Large intestine (tissue), 3 donors: ENCODE measurements around the gene IMMP1L. TPM values are rescaled to one million over a fixed set of nuclear protein-coding genes. Genes with fewer than 3 reads are reported as not detected.

Experiments
- DNase-seq, 2 donors: peaks; one replicate each; pipeline versions ENCODE4 v3.0.0 to v3.0.0-alpha.2; 2013
- H3K27ac ChIP-seq: one replicate; pipeline ENCODE4 v1.5.1; 2013; ENCODE audit warnings: low read length
- H3K27me3 ChIP-seq: 2 replicates; pipeline ENCODE4 v1.6.1; 2013; ENCODE audit warnings: low read length; ENCODE audit not compliant: control insufficient read depth, insufficient read depth
- H3K36me3 ChIP-seq: 2 replicates; pipeline ENCODE4 v1.6.1; 2013; ENCODE audit warnings: low read length; ENCODE audit not compliant: control insufficient read depth, insufficient read depth
- H3K4me1 ChIP-seq: one replicate; pipeline ENCODE4 v1.6.1; 2013; ENCODE audit warnings: low read length; ENCODE audit not compliant: control insufficient read depth, insufficient read depth
- H3K4me3 ChIP-seq: one replicate; pipeline ENCODE4 v1.5.1; 2013; ENCODE audit warnings: low read length
- H3K9me3 ChIP-seq: one replicate; pipeline ENCODE4 v1.6.1; 2013; ENCODE audit warnings: mild to moderate bottlenecking, low read depth, low read length, moderate library complexity; ENCODE audit not compliant: control insufficient read depth
- WGBS: methylation state at CpG from one replicate; pipeline ENCODE4 v1.1.5; 2013; ENCODE audit warnings: low lambda C conversion rate; ENCODE audit not compliant: insufficient coverage; 5-methylcytosine and 5-hydroxymethylcytosine counted together
- polyA plus RNA-seq: library from polyadenylated mRNA; unstranded; fragments of 120-200 nt; gene quantifications from one replicate; pipeline ENCODE4 v1.2.1, GENCODE V29; 2013

IMMP1L gene
- polyA plus RNA-seq, 1 donor = 32.7 TPM

DNA sequence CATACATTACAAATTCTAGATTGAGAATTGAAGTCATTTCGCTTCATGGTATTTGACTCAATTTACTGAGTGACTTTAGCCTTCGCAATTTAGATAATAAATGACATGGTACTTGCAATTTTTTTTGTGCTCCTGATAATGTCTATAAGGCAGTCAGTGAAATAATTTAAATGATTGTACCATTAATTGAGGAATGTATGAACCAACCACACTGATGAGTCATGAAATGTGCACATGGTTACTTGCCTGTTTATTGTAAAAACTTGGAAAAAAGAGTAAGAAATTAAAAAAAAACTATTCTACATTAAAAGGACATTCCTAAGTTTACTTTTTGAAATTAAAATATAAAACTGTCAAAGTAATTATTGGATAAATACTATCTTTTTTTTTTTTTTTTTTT lies 96.5 kb downstream of the IMMP1L start:
- Histone ChIP-seq H3K4me1 (no peaks in the 10 kb centered on the region), H3K4me3 (no peak overlapping the region), H3K9me3 (peaks cover 2% of the 10 kb centered on the region), H3K27me3 (no peaks in the 10 kb centered on the region), H3K27ac (no peak overlapping the region), H3K36me3 (no peaks in the 10 kb centered on the region)
- no CpG with 5 or more reads among the region's 2 CpGs for whole genome bisulfite sequencing
- no peak for DNase-seq

DNA sequence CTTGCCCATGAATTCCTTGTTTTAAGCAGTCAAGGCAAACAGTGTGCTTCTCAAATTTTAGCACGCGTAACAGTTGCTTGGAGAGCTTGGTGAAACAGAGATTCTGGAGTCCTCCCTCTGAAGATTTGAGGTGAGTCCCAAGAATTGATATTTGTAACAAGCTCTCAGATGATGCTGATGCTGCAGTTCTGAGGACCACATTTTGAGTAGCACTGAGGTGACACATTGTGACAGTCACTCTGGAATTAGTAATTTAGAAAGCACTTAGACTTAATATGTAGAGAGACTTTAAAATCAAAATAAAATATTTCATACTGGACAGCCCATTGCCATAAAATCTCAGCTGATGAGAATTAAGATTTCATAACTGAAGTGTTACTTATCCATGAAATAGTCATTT lies 101.2 kb downstream of the IMMP1L start:
- Histone ChIP-seq H3K27ac (no peak overlapping the region), H3K4me3 (no peak overlapping the region), H3K36me3 (no peaks in the 10 kb centered on the region), H3K9me3 (peaks cover 2% of the 10 kb centered on the region), H3K27me3 (no peaks in the 10 kb centered on the region), H3K4me1 (no peaks in the 10 kb centered on the region)
- no peak for DNase-seq
- WGBS = no CpG with 5 or more reads among the region's 2 CpGs

DNA sequence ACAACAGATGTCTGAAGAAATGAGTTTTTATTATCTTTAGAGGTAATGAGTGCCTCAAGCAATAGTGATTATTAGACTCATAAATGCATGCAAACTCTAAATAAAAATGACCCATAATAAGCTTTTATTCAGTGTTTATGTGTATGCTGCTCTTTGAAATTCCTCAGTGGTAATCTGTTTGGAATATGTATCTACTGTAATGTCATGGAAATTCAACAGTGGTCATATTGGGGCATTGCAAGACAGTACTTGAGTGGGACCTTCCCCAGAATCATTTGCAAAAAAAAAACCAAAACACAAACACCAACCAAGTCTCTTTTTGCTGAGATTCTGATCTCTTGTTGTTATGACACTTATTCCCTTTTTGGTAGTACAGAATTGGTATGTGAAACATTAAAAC lies 104.8 kb downstream of the IMMP1L start:
- DNase-seq = no peak
- Histone ChIP-seq H3K36me3 (no peaks in the 10 kb centered on the region), H3K27me3 (no peaks in the 10 kb centered on the region), H3K4me1 (no peaks in the 10 kb centered on the region), H3K4me3 (no peak overlapping the region), H3K27ac (no peak overlapping the region), H3K9me3 (no peaks in the 10 kb centered on the region)

DNA sequence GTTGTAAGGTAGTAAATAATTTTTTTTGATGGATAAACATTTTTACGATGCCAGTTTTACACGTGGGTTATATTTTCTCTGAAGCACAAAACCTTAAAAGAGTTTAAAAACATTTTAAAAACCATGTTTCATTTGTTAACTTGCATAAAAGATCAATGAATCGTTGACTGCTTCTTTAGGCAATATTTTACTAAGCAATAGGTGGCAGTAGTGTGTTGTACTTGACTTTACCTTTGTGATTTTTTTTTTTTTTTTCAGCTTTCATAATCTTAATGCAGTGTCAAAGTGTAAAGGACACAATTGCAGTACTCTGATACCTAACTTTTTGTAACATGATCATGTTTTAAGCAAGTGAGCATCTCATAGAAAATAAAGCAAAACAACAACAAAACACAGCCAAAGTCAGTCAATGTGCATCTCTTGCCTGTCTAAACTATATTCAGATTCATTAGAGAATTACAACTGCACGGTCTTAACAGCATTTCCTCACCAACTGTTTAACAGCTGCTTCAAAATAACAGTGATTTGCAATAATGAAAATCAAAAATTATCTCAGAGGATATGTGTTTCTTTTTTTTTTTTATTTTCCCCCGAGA lies 112.1 kb downstream of the IMMP1L start:
- Histone ChIP-seq H3K27me3 (no peaks in the 10 kb centered on the region), H3K9me3 (no peaks in the 10 kb centered on the region), H3K27ac (no peak overlapping the region), H3K36me3 (no peaks in the 10 kb centered on the region), H3K4me3 (no peak overlapping the region), H3K4me1 (no peaks in the 10 kb centered on the region)
- DNase-seq = peak; percentile 9 to 19
- 54% methylated on average over 2 of the region's 5 CpGs for WGBS

DNA sequence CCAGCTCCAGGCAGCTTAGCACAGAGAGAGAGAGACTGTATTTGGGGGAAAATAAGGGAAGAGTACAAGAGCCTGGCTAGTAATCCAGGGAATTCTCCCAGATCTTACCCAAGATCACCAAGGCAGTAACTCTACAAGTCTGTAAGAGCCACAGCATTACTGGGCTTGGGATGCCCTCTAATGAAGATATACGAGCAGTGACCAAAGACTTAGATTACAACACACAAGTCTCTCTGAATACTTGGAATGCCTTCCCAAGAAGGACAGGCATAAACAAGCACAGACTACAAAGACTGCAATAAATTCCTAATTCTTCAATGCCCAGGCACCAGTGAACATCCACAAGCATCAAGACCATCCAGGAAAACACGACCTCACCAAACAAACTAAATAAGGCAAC lies 122.0 kb downstream of the IMMP1L start:
- Histone ChIP-seq H3K4me1 (no peaks in the 10 kb centered on the region), H3K9me3 (no peaks in the 10 kb centered on the region), H3K27ac (no peak overlapping the region), H3K4me3 (no peak overlapping the region), H3K36me3 (no peaks in the 10 kb centered on the region), H3K27me3 (no peaks in the 10 kb centered on the region)
- WGBS = no CpG with 5 or more reads among the region's 2 CpGs
- DNase-seq = no peak

DNA sequence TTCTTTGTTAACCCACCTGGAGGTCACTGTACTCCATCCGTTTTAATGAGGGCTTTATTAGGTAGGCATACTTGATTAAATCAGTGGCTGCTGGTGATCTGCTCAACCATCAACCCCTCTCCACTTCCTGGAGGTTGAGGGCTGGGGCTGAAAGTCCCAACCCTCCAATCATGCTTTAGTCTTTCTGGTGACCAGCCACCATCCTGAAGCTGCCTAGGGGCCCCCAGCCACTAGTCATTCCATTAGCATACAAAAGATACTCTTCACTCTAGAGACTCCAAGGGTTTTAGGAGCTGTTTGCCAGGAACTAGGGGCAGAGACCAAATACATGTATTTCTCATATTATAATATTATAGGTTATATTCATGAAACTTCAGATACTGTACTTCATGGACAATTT lies 126.3 kb downstream of the IMMP1L start:
- no CpG with 5 or more reads among the region's 1 CpG for WGBS

More for the DNA sequence above, 126.3 kb downstream of the IMMP1L start:
- H3K36me3 ChIP-seq = no peaks in the 10 kb centered on the region
- H3K4me1 ChIP-seq = no peaks in the 10 kb centered on the region
- no peak for DNase-seq
- H3K27me3 ChIP-seq = no peaks in the 10 kb centered on the region
- no peak overlapping the region for H3K4me3 ChIP-seq
- no peaks in the 10 kb centered on the region for H3K9me3 ChIP-seq
- H3K27ac ChIP-seq = no peak overlapping the region

Other genes starting within 250 kb of the IMMP1L start
- 1.2 TPM for gene DCDC1, start 139.9 kb downstream of the IMMP1L start, polyA plus RNA-seq
- 16.3 TPM for gene DNAJC24, start 139.8 kb downstream of the IMMP1L start, polyA plus RNA-seq
- 14.4 TPM for gene ELP4, start 145 bp upstream of the IMMP1L start, polyA plus RNA-seq